H9 (cell line): Measurements from ENCODE around the gene APLF. TPM values are rescaled to one million over a fixed set of nuclear protein-coding genes. Genes with fewer than 3 reads are reported as not detected.

Source experiments
- DNase-seq: peaks from one replicate; pipeline ENCODE4 v3.0.0-alpha.2; 2017
- H2AFZ ChIP-seq: one replicate; pipeline ENCODE4 v1.6.1; 2013; ENCODE audit warnings: mild to moderate bottlenecking, low read length, control low read depth, moderate library complexity
- H2AK5ac ChIP-seq: 2 replicates; pipeline ENCODE4 v1.6.1; 2013; ENCODE audit warnings: low read length, control low read depth, mixed read lengths; ENCODE audit not compliant: insufficient read length
- H2BK120ac ChIP-seq: one replicate; pipeline ENCODE4 v1.6.1; 2013; ENCODE audit warnings: low read depth, mild to moderate bottlenecking, low read length, control low read depth, inconsistent platforms; ENCODE audit not compliant: poor library complexity, severe bottlenecking
- H2BK12ac ChIP-seq: 2 replicates; pipeline ENCODE4 v1.6.1; 2013; ENCODE audit warnings: low read length, control low read depth, mixed read lengths, low read depth; ENCODE audit not compliant: insufficient read length
- H2BK15ac ChIP-seq: 2 replicates; pipeline ENCODE4 v1.6.1; 2013; ENCODE audit warnings: low read depth, low read length, control low read depth
- H2BK20ac ChIP-seq: one replicate; pipeline ENCODE4 v1.6.1; 2013; ENCODE audit warnings: low read depth, mild to moderate bottlenecking, low read length, control low read depth, inconsistent platforms; ENCODE audit not compliant: poor library complexity, severe bottlenecking
- H2BK5ac ChIP-seq: 2 replicates; pipeline ENCODE4 v1.6.1; 2013; ENCODE audit warnings: low read length, control low read depth, mixed read lengths; ENCODE audit not compliant: insufficient read length
- H3K14ac ChIP-seq: 2 replicates; pipeline ENCODE4 v1.6.1; 2013; ENCODE audit warnings: low read length, control low read depth; ENCODE audit not compliant: insufficient read depth
- H3K18ac ChIP-seq: 2 replicates; pipeline ENCODE4 v1.6.1; 2013; ENCODE audit warnings: low read depth, mild to moderate bottlenecking, mixed read lengths, low read length, control low read depth; ENCODE audit not compliant: insufficient read length
- H3K23ac ChIP-seq: 2 replicates; pipeline ENCODE4 v1.6.1; 2013; ENCODE audit warnings: low read length, control low read depth, mixed read lengths, low read depth; ENCODE audit not compliant: insufficient read length
- H3K23me2 ChIP-seq: 2 replicates; pipeline ENCODE4 v1.6.1; 2013; ENCODE audit warnings: low read depth, mild to moderate bottlenecking, mixed read lengths, low read length, control low read depth; ENCODE audit not compliant: insufficient read length, poor library complexity, severe bottlenecking
- H3K27ac ChIP-seq: 2 replicates; pipeline ENCODE4 v1.5.1; 2013; ENCODE audit warnings: low read length, control low read depth, mixed read lengths, low read depth; ENCODE audit not compliant: insufficient read length
- H3K27me3 ChIP-seq: 2 replicates; pipeline ENCODE4 v1.6.1; 2013; ENCODE audit warnings: low read length, control low read depth, inconsistent platforms; ENCODE audit not compliant: insufficient read depth
- H3K4ac ChIP-seq: 2 replicates; pipeline ENCODE4 v1.6.1; 2013; ENCODE audit warnings: low read depth, mild to moderate bottlenecking, control low read depth, inconsistent platforms, low read length, moderate library complexity
- H3K4me1 ChIP-seq: 2 replicates; pipeline ENCODE4 v1.6.1; 2013; ENCODE audit warnings: low read length, control low read depth, inconsistent platforms; ENCODE audit not compliant: insufficient read depth
- H3K4me2 ChIP-seq: 2 replicates; pipeline ENCODE4 v1.6.1; 2013; ENCODE audit warnings: low read length, control low read depth, mixed read lengths; ENCODE audit not compliant: insufficient read length, insufficient read depth
- H3K56ac ChIP-seq: 2 replicates; pipeline ENCODE4 v1.6.1; 2013; ENCODE audit warnings: low read depth, mild to moderate bottlenecking, mixed read lengths, low read length, control low read depth; ENCODE audit not compliant: insufficient read length
- H3K79me1 ChIP-seq: 2 replicates; pipeline ENCODE4 v1.6.1; 2013; ENCODE audit warnings: low read depth, mild to moderate bottlenecking, moderate library complexity, low read length, control low read depth, inconsistent platforms; ENCODE audit not compliant: insufficient read depth, poor library complexity, severe bottlenecking
- H3K79me2 ChIP-seq: 2 replicates; pipeline ENCODE4 v1.6.1; 2013; ENCODE audit warnings: low read length, control low read depth, inconsistent platforms; ENCODE audit not compliant: insufficient read depth
- H3K9ac ChIP-seq: 2 replicates; pipeline ENCODE4 v1.6.1; 2013; ENCODE audit warnings: low read length, control low read depth, mixed read lengths; ENCODE audit not compliant: insufficient read length; ENCODE audit errors: extremely low read depth
- H3K9me3 ChIP-seq: one replicate; pipeline ENCODE4 v1.6.1; 2013; ENCODE audit warnings: low read depth, low read length, inconsistent platforms; ENCODE audit not compliant: control insufficient read depth
- H3T11ph ChIP-seq: one replicate; pipeline ENCODE4 v1.6.1; 2013; ENCODE audit warnings: mild to moderate bottlenecking, low read length, control low read depth, inconsistent platforms
- H4K20me1 ChIP-seq: one replicate; pipeline ENCODE4 v1.6.1; 2013; ENCODE audit not compliant: control insufficient read depth, insufficient read length, insufficient read depth
- H4K5ac ChIP-seq: 2 replicates; pipeline ENCODE4 v1.6.1; 2013; ENCODE audit warnings: low read depth, mild to moderate bottlenecking, mixed read lengths, low read length, control low read depth; ENCODE audit not compliant: insufficient read length
- H4K8ac ChIP-seq: replicated peaks from 2 replicates; pipeline ENCODE4 v1.6.1; 2013; ENCODE audit warnings: low read length, control low read depth, mixed read lengths, low read depth; ENCODE audit not compliant: insufficient read length
- H4K91ac ChIP-seq: 2 replicates; pipeline ENCODE4 v1.6.1; 2013; ENCODE audit warnings: low read depth, mild to moderate bottlenecking, moderate library complexity, mixed read lengths, low read length, control low read depth; ENCODE audit not compliant: insufficient read length
- H3K27ac Mint-ChIP-seq, 3 experiments: 2 replicates in 2 of 3; 3 replicates in 1 of 3; pipeline ENCODE4 v1.8.0; 2020 to 2021; ENCODE audit warnings: mixed read lengths in 3 of 3, mild to moderate bottlenecking in 1 of 3, moderate library complexity in 1 of 3
- H3K27me3 Mint-ChIP-seq: 2 replicates; pipeline ENCODE4 v1.8.0; 2021; ENCODE audit warnings: low read depth, mild to moderate bottlenecking, moderate library complexity, mixed read lengths
- H3K36me3 Mint-ChIP-seq, 3 experiments: 2 replicates in 2 of 3; 3 replicates in 1 of 3; pipeline ENCODE4 v1.8.0; 2020 to 2021; ENCODE audit warnings: low read depth in 3 of 3, mixed read lengths in 3 of 3; ENCODE audit not compliant: insufficient read depth in 1 of 3
- H3K4me1 Mint-ChIP-seq, 2 experiments: 2 replicates each; pipeline ENCODE4 v1.8.0; 2020; ENCODE audit warnings: mixed read lengths in 2 of 2
- H3K4me3 Mint-ChIP-seq, 2 experiments: 2 replicates in 1 of 2; 3 replicates in 1 of 2; pipeline ENCODE4 v1.8.0; 2020 to 2021; ENCODE audit warnings: mild to moderate bottlenecking in 2 of 2, mixed read lengths in 2 of 2, moderate library complexity in 1 of 2
- H3K9me3 Mint-ChIP-seq, 2 experiments: 2 replicates in 1 of 2; 3 replicates in 1 of 2; pipeline ENCODE4 v1.8.0; 2020; ENCODE audit warnings: mild to moderate bottlenecking in 2 of 2, mixed read lengths in 2 of 2, moderate library complexity in 1 of 2
- CTCF ChIP-seq: fragments of 200-600 bp; sonication (generic); conservative IDR thresholded peaks from 3 replicates; pipeline ENCODE4 v1.8.0; 2021; ENCODE audit warnings: antibody characterized with exemption, mild to moderate bottlenecking
- WGBS: extraction: QIAGEN DNeasy Blood & Tissue Kit; methylation state at CpG from one replicate; pipeline ENCODE4 v1.1.7; 2013; ENCODE audit warnings: missing lambda C conversion rate, low lambda C conversion rate, mixed read lengths; ENCODE audit not compliant: insufficient read length; ENCODE audit errors: extremely low coverage; 5-methylcytosine and 5-hydroxymethylcytosine counted together
- total RNA-seq: library from RNA; stranded (reverse); gene quantifications from 2 replicates; pipeline ENCODE4 v1.2.1, GENCODE V29; 2021

The APLF gene
- total RNA-seq, 1 experiment from 2014 or later = 3.7 TPM

- Mint-ChIP-seq H3K4me1 (peaks cover 9 to 17% of the 10 kb centered on the region in 2 experiments), H3K9me3 (no peaks in the 10 kb centered on the region), H3K4me3 (no peak overlapping the region), H3K36me3 (no peaks in the 10 kb centered on the region), H3K27me3 (no peaks in the 10 kb centered on the region), H3K27ac (no peak overlapping the region)
- H2BK120ac ChIP-seq = no peak overlapping the region
- H3K4me2 ChIP-seq = no peak overlapping the region
- H3K79me1 ChIP-seq = no peaks in the 10 kb centered on the region
- no peak overlapping the region for H3K4ac ChIP-seq
- no peak overlapping the region for H2AK5ac ChIP-seq
- no peaks in the 10 kb centered on the region for H3K4me1 ChIP-seq
- H3K27ac ChIP-seq = no peak overlapping the region
- peaks cover 3% of the 10 kb centered on the region for H3K23me2 ChIP-seq
- no peaks in the 10 kb centered on the region for H3K79me2 ChIP-seq
- H3K18ac ChIP-seq = no peak overlapping the region
- H3K23ac ChIP-seq = no peak overlapping the region
- no peak overlapping the region for H2AFZ ChIP-seq
- no peak overlapping the region for H4K8ac ChIP-seq
- H3K14ac ChIP-seq = no peak overlapping the region
- H2BK15ac ChIP-seq = no peak overlapping the region
- no peak for TF ChIP-seq CTCF
- DNase-seq = no peak
- no peak overlapping the region for H3K9ac ChIP-seq
- WGBS = no CpG with 5 or more reads among the region's 5 CpGs
- H3K27me3 ChIP-seq = no peaks in the 10 kb centered on the region
- H4K20me1 ChIP-seq = no peaks in the 10 kb centered on the region
- no peak overlapping the region for H2BK5ac ChIP-seq
- no peak overlapping the region for H2BK12ac ChIP-seq
- no peaks in the 10 kb centered on the region for H3K9me3 ChIP-seq
- H2BK20ac ChIP-seq = no peak overlapping the region
- H3T11ph ChIP-seq = no peak overlapping the region
- H3K56ac ChIP-seq = no peak overlapping the region
- H4K91ac ChIP-seq = no peak overlapping the region
- H4K5ac ChIP-seq = no peak overlapping the region
Observed at GRCh38 chr2:68464651-68465050, 2.7 kb upstream of the APLF start.
